ENCODE measurements around the gene ZMYM2. TPM values are rescaled to one million over a fixed set of nuclear protein-coding genes. Genes with fewer than 3 reads are reported as not detected.

ZMYM2 gene
- total RNA-seq, 2 donors from 2014 or later = 35.7 to 48.1 TPM

DNA sequence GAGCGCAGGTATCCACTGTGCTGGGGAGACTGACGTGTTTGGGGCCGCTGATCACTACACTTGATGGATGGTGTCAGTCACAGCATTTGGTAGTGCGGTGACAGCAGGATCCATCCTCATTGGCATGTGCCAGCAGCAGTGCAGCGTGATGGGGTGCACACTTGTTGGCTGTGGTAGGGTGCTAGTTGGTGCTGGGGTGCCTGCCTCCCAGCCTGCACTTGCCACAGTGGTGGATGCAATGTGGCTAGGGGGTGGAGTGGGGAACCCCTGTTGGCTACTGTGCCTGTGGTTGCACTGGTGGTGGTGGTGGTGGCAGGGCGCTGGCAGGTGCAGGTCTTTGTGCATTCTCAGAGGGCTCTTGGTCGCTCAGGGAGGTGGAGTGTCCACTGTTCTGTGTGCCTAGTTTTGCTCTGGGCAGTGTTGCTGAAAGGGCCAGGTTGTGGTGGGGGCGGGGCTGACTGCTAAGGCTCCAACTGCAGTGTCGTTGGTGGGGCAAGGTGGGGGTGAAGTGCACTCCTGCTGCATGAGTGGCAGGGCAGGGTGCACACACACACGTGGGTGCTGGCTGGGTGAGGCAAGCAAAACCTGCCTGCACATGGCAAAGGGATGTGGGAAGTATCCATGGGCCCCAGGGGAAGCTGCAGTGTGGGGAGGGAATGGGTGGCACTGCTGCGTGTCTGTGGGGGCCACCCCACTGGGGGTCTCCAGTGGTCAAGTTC lies 84.8 kb downstream of the ZMYM2 start:
- TF ChIP-seq, protein P1, sequence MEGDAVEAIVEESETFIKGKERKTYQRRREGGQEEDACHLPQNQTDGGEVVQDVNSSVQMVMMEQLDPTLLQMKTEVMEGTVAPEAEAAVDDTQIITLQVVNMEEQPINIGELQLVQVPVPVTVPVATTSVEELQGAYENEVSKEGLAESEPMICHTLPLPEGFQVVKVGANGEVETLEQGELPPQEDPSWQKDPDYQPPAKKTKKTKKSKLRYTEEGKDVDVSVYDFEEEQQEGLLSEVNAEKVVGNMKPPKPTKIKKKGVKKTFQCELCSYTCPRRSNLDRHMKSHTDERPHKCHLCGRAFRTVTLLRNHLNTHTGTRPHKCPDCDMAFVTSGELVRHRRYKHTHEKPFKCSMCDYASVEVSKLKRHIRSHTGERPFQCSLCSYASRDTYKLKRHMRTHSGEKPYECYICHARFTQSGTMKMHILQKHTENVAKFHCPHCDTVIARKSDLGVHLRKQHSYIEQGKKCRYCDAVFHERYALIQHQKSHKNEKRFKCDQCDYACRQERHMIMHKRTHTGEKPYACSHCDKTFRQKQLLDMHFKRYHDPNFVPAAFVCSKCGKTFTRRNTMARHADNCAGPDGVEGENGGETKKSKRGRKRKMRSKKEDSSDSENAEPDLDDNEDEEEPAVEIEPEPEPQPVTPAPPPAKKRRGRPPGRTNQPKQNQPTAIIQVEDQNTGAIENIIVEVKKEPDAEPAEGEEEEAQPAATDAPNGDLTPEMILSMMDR (IDR thresholded peaks at IDR 0.05) = no peak

GRCh38 chr13:20044086-20044485 lies 85.6 kb downstream of the ZMYM2 start:
- TF ChIP-seq, protein P1 (IDR thresholded peaks at IDR 0.05) = no peak

More for the DNA sequence above, 84.8 kb downstream of the ZMYM2 start:
- Histone ChIP-seq H3K27me3 (no peaks in the 10 kb centered on the region), H3K36me3 (peaks cover 27% of the 10 kb centered on the region), H3K4me3 (no peak overlapping the region), H3K9me3 (no peaks in the 10 kb centered on the region), H3K27ac (no peak overlapping the region), H3K4me1 (no peaks in the 10 kb centered on the region)
- DNase-seq (ENCODE audit: low spot score) = no peak

DNA sequence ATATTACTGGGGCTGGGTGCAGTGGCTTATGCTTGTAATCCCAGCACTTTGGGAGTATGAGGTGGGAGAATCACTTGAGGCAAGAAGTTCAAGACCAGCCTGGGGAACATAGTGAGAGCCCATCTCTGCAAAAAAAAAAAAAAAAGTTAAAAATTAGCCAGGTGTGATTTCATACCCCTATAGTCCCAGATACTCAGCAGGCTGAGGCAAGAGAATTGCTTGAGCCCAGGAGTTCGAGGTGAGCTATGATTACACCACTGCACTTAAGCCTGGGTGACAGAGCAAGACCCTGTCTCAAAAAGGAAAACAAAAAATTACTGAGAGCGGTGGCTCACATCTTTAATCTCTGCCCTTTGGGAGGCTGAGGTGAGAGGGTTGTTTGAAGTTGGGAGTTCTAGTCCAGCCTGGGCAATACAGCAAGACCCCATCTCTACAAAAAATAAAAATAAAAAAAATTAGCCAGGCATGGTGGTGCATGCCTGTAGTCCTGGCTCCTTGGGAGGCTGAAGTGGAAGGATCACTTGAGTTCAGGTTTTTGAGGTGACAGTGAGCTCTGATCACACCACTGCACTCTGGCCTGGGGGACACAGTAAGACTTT lies 87.5 kb downstream of the ZMYM2 start:
- Histone ChIP-seq H3K4me1 (peaks cover 0 to 9% of the 10 kb centered on the region in 2 donors), H3K36me3 (peaks cover 19% of the 10 kb centered on the region), H3K9me3 (no peaks in the 10 kb centered on the region), H3K27ac (no peak overlapping the region), H3K27me3 (no peaks in the 10 kb centered on the region), H3K4me3 (no peak overlapping the region)
- TF ChIP-seq, protein P1 (IDR thresholded peaks at IDR 0.05) = no peak
- DNase-seq (ENCODE audit: low spot score) = no peak

More at GRCh38 chr13:20044086-20044485, 85.6 kb downstream of the ZMYM2 start:
- H3K27me3 ChIP-seq = no peaks in the 10 kb centered on the region
- peaks cover 25% of the 10 kb centered on the region for H3K36me3 ChIP-seq
- H3K9me3 ChIP-seq = no peaks in the 10 kb centered on the region
- H3K27ac ChIP-seq = no peak overlapping the region
- H3K4me3 ChIP-seq = no peak overlapping the region
- DNase-seq (ENCODE audit: low spot score) = no peak
- peaks cover 0 to 4% of the 10 kb centered on the region in 2 donors for H3K4me1 ChIP-seq

- DNase-seq (ENCODE audit: low spot score) = no peak
Measured at GRCh38 chr13:20049558-20050473, 91.3 kb downstream of the ZMYM2 start.

GRCh38 chr13:20051366-20051765 lies 92.8 kb downstream of the ZMYM2 start:
- TF ChIP-seq, protein P1 (IDR thresholded peaks at IDR 0.05) = no peak
- Histone ChIP-seq H3K4me3 (no peak overlapping the region), H3K27me3 (no peaks in the 10 kb centered on the region), H3K9me3 (no peaks in the 10 kb centered on the region), H3K27ac (no peak overlapping the region), H3K36me3 (peaks cover 8% of the 10 kb centered on the region), H3K4me1 (peaks cover 0 to 17% of the 10 kb centered on the region in 2 donors)
- DNase-seq (ENCODE audit: low spot score) = no peak

More at GRCh38 chr13:20049558-20050473, 91.3 kb downstream of the ZMYM2 start:
- H3K9me3 ChIP-seq = no peaks in the 10 kb centered on the region
- peaks cover 0 to 17% of the 10 kb centered on the region in 2 donors for H3K4me1 ChIP-seq
- H3K27me3 ChIP-seq = no peaks in the 10 kb centered on the region
- H3K4me3 ChIP-seq = no peak overlapping the region
- TF ChIP-seq, protein P1 (IDR thresholded peaks at IDR 0.05) = no peak
- H3K27ac ChIP-seq = no peak overlapping the region
- H3K36me3 ChIP-seq = peaks cover 8% of the 10 kb centered on the region

Data from right atrium auricular region (tissue), 2 donors.